HG02610 (cell line): ENCODE results near the gene GSG1L.

ENCODE experiments used
- ATAC-seq: cut with Tn5 transposase; IDR thresholded peaks from one replicate; pipeline ENCODE4 v1.9.1; 2021; ENCODE audit warnings: mild to moderate bottlenecking, moderate library complexity; ENCODE audit not compliant: unreplicated experiment

The GSG1L gene

GRCh38 chr16:27778926-27779570 lies 284.5 kb downstream of the GSG1L start:
- ATAC-seq = no peak

DNA sequence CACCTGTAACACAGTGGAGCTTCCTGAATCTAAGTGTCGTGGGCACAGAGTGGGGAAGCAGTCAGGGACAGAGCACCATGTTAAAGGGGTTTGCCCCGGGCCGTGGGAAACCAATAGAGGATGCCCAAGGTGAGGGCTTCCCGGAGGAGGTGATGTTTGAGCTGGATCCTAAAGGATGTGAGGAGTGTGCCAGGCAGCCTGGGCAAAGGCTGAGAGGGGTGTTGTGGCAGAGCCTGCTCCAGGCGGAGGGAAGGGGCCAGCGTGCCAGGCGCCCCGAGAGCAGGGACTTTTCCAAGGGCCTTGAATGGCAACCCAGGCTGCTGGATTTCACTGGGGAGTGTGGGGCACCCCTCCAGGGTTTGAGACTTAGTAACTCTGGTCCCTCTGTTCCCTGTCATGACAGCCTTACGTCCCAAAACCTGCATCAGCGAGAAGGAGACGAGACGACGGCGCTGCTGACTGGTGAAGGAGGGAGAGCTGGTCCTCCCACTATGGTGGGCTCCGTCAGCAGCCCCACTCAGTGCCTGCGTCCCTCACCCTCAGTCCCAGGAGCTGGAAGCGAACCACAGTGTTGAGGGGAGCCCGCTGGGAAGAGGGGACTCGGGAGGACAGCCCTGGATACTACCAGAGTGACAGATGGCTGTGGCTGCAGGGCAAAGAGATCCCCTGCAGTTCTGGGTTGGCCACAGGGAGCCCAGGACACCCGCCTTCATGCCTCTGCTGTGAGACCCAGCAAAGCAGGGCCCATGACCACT lies 285.2 kb downstream of the GSG1L start:
- ATAC-seq = no peak

DNA sequence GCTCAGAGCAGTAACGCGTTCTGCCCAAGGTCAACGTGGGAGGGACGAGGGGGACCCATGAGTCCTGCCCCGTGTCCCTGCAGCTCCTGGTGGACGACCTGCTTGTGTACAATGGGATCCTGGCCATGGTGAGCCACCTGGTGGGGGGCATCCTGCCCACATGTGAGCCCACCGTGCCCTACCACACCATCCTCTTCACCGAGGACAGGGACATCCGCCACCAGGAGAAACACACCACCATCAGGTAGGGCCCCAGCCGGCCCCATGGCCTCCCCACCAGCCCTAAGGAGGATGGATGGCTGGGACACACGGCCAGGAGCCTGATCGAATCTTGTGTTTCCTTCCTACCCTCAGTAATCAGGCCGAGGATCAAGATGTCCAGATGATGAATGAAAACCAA lies 286.0 kb downstream of the GSG1L start:
- no peak for ATAC-seq

DNA sequence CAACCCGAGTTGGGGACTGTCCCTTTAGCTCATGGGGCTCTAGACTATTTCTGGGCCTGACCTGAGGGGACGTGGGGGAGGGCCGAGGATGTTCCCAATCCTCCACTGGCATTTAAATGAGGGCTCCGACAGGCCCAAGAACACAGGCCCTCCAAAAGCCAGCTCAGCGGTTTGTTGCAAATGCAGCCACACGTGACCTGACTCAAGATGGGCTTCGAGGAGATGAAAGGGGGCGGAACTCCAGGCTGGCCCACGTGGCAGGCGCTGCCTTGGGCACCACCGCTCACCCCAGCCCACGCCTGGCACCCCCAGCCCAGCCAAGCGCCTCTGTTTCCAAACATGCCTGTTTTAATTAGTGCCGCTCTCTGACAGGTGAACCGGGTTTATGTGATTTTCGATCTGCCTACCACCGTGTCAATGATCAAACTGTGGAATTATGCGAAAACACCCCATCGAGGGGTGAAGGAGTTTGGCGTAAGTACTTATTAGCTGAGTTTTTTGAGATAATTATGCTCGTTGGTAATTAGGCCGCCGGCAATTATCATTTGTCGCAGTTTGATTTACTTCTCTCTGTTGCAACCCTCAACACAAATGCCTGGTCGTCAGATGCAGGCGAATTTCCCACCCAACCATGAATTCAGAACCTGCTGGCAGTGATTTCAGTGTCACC lies 286.8 kb downstream of the GSG1L start:
- ATAC-seq = no peak

DNA sequence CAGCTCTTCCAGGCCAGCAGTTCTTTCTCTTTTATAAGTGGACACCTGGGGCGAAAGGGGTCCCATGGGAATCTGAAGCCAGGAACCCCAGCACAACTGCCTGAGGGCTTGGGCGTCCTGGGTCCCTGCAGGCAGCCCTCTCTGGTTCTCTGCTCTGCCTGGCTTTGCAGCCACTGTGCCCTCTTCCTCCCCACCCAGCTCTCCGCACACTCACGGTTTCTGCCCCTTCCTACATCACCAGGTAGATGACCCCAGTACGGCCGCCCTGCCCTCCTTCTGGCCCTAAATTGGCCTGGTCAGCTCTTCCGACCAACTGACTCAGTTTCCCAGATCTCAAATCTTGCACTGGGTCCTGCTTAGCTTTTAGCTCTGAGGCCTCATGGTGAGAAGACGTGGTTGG lies 288.3 kb downstream of the GSG1L start:
- ATAC-seq = no peak

DNA sequence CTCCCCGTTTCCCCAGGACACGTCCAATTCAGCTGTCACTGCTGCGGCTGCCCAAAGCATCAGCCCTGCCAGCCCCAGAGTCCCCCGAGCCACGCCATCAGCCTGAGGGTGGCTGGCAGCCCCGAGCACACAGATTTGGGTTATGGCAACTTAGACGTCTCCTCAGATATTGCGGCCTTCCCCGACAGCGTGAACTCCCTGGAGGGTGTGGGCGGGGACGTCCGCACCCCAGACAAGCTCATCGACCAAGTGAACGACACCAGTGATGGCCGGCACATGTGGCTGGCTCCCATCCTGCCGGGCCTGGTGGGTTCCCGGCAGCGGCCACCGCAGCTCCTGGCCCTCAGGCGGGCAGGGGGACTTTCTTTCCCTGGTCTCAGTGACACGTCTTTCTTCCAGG lies 288.7 kb downstream of the GSG1L start:
- ATAC-seq = no peak

GRCh38 chr16:27773344-27773743 lies 290.2 kb downstream of the GSG1L start:
- no peak for ATAC-seq

DNA sequence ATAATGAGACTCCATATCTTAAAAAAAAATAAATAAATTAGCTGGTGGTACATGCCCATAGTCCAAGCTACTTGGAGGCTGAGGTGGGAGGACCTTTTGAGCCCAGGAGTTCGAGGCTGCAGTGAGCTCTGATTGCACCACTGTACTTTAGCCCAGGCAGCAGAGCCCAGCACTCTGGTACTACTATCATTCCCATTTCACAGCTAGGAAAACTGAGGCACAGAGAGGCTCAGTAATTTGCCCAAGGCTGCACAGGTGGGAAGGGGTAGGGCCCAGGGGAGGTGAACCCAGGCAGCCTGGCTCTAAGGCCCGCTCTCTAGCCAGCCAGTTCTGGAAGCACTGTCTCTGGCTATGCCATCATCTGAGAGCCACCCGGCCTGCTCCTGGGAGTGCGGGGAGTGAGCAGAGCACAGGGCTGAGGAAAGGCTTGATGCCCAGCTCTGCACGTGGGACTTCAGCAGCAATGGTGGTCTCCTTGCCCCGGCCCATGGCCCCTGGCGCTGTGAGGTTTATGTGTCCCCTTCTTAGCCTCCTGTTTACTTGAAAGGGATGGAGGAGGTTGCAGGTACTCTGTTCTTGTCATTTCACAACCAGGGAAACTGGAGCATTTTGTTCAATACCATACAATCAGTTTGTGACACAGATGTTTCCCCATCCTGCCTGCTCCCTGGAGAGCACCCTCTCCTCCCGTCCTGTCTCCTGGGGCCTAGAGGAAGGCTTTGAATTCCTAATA lies 291.3 kb downstream of the GSG1L start:
- no peak for ATAC-seq

GRCh38 chr16:27771201-27771910 lies 292.2 kb downstream of the GSG1L start:
- no peak for ATAC-seq

DNA sequence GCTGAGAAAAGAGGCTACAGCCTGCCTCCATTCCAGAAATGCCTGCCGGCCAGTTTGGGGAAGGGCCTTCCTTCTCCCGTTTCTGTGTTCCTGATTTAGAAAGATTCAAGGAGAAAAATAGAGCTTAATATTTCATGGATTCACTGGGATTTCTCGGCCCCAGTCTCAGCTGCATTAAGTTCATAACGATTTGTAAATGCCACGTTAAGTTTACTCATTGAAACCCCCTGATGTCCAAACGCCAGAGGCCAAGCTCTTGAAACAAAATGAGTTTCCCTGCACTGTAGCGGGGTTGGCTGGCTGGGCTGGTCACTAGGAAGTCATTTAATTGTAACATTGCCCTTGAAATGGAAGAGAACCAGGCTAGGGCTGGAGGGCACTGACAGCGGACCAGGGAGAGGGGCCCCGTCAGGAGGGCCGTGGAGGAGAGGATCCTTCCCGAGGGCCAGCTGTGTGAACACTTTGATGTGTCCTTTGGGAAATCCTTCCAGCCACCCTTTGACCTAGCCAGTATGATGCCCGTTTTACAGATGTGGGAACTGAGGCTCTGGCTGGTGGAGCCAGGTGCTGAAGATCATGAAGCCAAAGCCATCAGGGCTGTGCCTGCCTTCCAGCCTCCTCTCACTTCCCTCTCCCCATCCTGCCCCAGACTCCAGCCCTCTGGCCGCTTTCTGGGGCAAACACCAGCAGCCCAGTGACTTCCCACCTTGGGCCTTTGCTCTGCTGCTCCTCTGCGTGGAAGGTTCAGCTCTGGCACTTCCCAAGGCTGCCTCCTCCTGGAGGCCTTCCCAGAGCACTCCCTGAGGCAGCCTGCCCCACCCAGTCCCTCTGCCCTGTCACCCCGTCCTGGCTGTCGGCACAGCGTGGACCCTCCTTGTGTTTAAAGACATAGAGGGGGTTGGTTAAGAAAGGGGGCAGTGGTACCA lies 293.0 kb downstream of the GSG1L start:
- no peak for ATAC-seq

DNA sequence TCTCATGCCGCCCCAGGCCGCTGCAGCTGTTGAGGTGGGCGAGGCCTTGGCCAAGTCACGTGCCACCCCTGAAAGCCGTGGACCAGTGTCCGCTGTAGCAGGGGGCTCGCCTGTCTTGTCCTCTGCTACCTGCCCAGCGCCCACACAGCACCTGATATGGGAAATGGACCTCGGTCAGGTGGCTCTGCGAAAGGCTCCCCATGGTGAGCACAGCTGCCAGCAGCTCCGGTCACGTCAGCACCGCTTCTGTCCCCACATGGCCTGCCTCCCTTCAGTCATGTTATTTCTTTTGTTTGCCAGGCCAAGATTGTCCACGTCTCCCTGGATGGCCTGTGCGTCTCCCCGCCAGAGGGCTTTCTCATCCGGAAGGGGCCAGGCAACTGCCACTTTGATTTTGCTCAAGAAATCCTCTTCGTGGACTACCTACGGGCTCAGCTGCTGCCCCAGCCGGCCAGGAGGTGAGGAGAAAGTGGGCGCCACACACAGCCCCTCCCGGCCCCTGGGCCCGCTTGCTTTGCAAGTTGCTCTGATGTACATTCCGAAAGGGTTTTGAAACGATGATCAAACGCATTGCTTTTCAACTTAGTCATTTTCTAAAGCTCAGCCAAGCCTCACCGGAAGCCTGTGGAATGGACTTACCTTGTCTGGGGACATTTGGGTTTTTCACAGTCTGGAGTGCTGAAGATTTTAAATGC lies 293.8 kb downstream of the GSG1L start:
- ATAC-seq = no peak

GRCh38 chr16:27768651-27769272 lies 294.8 kb downstream of the GSG1L start:
- ATAC-seq = no peak

GRCh38 chr16:27767971-27768591 lies 295.4 kb downstream of the GSG1L start:
- ATAC-seq = no peak

- ATAC-seq = no peak
Measured at GRCh38 chr16:27767081-27767480, 296.4 kb downstream of the GSG1L start.

- no peak for ATAC-seq
Measured at GRCh38 chr16:27766236-27766925, 297.1 kb downstream of the GSG1L start.

GRCh38 chr16:27764869-27765675 lies 298.4 kb downstream of the GSG1L start:
- ATAC-seq = no peak

GRCh38 chr16:27764427-27764826 lies 299.1 kb downstream of the GSG1L start:
- no peak for ATAC-seq
